Hepatocyte (in vitro differentiated cells): ENCODE results near the gene TRMT2A. TPM values are rescaled to one million over a fixed set of nuclear protein-coding genes. Genes with fewer than 3 reads are reported as not detected.
A peak's percentile ranks its signal among the peaks of the same experiment; 100 is the strongest.

Experiments
- DNase-seq: peaks from one replicate; pipeline ENCODE4 v3.0.0-alpha.2; 2016; ENCODE audit warnings: low spot score
- H2AFZ ChIP-seq: fragments of 200-600 bp; sonication (generic); 2 replicates; pipeline ENCODE4 v1.6.0; 2016; ENCODE audit warnings: antibody characterized with exemption, mild to moderate bottlenecking
- H3K27ac ChIP-seq: fragments of 200-600 bp; sonication (generic); 2 replicates; pipeline ENCODE4 v1.5.1; 2016; ENCODE audit warnings: mild to moderate bottlenecking
- H3K27me3 ChIP-seq: fragments of 200-600 bp; sonication (generic); 2 replicates; pipeline ENCODE4 v1.6.1; 2016
- H3K36me3 ChIP-seq: fragments of 200-600 bp; sonication (generic); replicated peaks from 2 replicates; pipeline ENCODE4 v1.5.1; 2016; ENCODE audit warnings: low read depth; ENCODE audit not compliant: insufficient read depth
- H3K4me1 ChIP-seq: fragments of 200-600 bp; sonication (generic); 2 replicates; pipeline ENCODE4 v1.5.1; 2016; ENCODE audit warnings: mild to moderate bottlenecking, moderate library complexity; ENCODE audit not compliant: insufficient read depth
- H3K4me2 ChIP-seq: fragments of 200-600 bp; sonication (generic); 2 replicates; pipeline ENCODE4 v1.6.0; 2016
- H3K4me3 ChIP-seq: fragments of 200-600 bp; sonication (generic); 2 replicates; pipeline ENCODE4 v1.5.1; 2016; ENCODE audit warnings: mild to moderate bottlenecking
- H3K79me2 ChIP-seq: fragments of 200-600 bp; sonication (generic); 2 replicates; pipeline ENCODE4 v1.6.0; 2017; ENCODE audit warnings: mild to moderate bottlenecking
- H3K9me2 ChIP-seq: fragments of 200-600 bp; sonication (generic); replicated peaks from 2 replicates; pipeline ENCODE4 v1.6.0; 2017; ENCODE audit warnings: mild to moderate bottlenecking; ENCODE audit not compliant: insufficient read depth
- H3K9me3 ChIP-seq: fragments of 200-600 bp; sonication (generic); 2 replicates; pipeline ENCODE4 v1.5.1; 2016; ENCODE audit warnings: low read depth, mild to moderate bottlenecking
- H4K20me1 ChIP-seq: fragments of 200-600 bp; sonication (generic); 2 replicates; pipeline ENCODE4 v1.6.0; 2016; ENCODE audit warnings: mild to moderate bottlenecking; ENCODE audit not compliant: insufficient read depth, poor library complexity, severe bottlenecking
- EZH2 ChIP-seq: fragments of 200-600 bp; sonication (generic); IDR thresholded peaks from 2 replicates; pipeline ENCODE4 v1.6.1; 2016; ENCODE audit warnings: antibody characterized with exemption, mild to moderate bottlenecking, borderline replicate concordance
- EZH2phosphoT487 ChIP-seq: fragments of 200-600 bp; sonication (generic); IDR thresholded peaks from one replicate; pipeline ENCODE4 v1.6.1; 2018; ENCODE audit warnings: antibody characterized with exemption, mild to moderate bottlenecking, low read depth, moderate library complexity; ENCODE audit not compliant: unreplicated experiment, severe bottlenecking
- WGBS: methylation state at CpG from one replicate; pipeline ENCODE4 v1.1.6; 2016; ENCODE audit warnings: low lambda C conversion rate; ENCODE audit errors: missing lambda C conversion rate; 5-methylcytosine and 5-hydroxymethylcytosine counted together
- polyA plus RNA-seq: library from polyadenylated mRNA; unstranded; fragments of >200 nt; fragmentation: Nextera tagmentation; extraction: Ambion mirVana; gene quantifications from 2 replicates; pipeline ENCODE4 v1.2.1, GENCODE V29; 2016
- total RNA-seq: library from RNA; depleted of rRNA; stranded (reverse); fragments of >200 nt; gene quantifications from 2 replicates; pipeline ENCODE4 v1.2.3, GENCODE V29; 2014
- TF ChIP-seq, protein P1 (sequence below): fragments of 200-600 bp; sonication (generic); IDR thresholded peaks from 2 replicates; pipeline ENCODE4 v1.5.1; 2016; ENCODE audit warnings: antibody characterized with exemption, mild to moderate bottlenecking; ENCODE audit not compliant: poor library complexity

Gene TRMT2A
- total and polyA plus RNA-seq, 2 experiments from 2014 or later = 34.4 to 65.1 TPM

GRCh38 chr22:20083157-20083890 is 33.7 kb downstream of the TRMT2A start:
- peaks cover 51% of the 10 kb centered on the region for H4K20me1 ChIP-seq
- 91% methylated on average over 10 of the region's 10 CpGs for WGBS

DNA sequence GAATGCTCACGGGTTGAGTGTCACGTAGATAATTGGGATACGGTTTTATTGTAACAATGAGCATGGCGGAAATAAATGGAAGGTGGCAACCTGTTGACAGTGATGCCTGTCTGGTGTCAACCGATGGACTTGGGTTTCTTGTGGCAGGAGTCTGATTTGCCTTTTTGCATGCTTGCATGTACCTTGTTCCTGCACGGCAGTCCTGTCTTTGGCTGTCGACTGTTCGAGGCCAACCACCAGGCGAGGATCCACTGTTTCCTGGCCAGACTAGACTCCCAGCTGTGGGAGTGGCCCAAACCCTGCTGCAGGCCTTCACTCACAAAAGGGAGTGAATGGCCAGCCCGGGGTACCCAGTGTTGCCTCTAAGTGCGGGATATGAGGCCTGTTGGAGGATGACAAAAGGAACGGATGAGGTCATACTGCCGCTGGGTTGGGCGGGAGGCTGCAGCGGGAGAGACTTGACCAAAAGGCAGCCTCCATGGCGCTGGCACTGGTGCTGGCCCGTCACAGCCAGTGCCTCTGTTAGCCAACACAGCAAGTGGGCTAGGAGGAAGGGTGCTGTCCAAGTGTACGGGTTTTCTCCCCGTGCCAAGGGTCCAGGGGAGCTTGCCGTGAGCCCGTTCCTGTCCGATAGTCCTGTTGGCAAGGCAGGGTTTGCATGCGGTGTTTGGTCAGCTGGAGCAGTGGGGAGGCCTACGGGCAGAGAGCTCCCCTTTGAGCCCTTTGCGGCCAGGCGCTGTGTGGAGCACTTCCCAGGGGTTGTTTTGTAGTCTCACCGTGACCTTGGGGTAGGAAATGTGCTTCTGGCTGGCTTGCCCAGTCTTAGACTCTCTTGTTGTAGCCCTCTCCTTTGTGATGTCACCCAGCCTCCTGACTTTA is 36.0 kb downstream of the TRMT2A start:
- Histone ChIP-seq H2AFZ (peak overlapping the region; percentile 91), H4K20me1 (peaks cover 46% of the 10 kb centered on the region), H3K4me3 (peak overlapping the region; percentile 98)

More at GRCh38 chr22:20083157-20083890, 33.7 kb downstream of the TRMT2A start:
- Histone ChIP-seq H3K36me3 (no peaks in the 10 kb centered on the region), H3K4me1 (peaks cover 25% of the 10 kb centered on the region), H3K9me2 (no peaks in the 10 kb centered on the region), H2AFZ (no peak overlapping the region), H3K9me3 (no peaks in the 10 kb centered on the region), H3K27ac (no peak overlapping the region), H3K4me3 (no peak overlapping the region), H3K27me3 (no peaks in the 10 kb centered on the region), H3K79me2 (peaks cover 76% of the 10 kb centered on the region), H3K4me2 (peak overlapping the region; percentile 33)
- TF ChIP-seq EZH2 = no peak
- TF ChIP-seq, protein P1, sequence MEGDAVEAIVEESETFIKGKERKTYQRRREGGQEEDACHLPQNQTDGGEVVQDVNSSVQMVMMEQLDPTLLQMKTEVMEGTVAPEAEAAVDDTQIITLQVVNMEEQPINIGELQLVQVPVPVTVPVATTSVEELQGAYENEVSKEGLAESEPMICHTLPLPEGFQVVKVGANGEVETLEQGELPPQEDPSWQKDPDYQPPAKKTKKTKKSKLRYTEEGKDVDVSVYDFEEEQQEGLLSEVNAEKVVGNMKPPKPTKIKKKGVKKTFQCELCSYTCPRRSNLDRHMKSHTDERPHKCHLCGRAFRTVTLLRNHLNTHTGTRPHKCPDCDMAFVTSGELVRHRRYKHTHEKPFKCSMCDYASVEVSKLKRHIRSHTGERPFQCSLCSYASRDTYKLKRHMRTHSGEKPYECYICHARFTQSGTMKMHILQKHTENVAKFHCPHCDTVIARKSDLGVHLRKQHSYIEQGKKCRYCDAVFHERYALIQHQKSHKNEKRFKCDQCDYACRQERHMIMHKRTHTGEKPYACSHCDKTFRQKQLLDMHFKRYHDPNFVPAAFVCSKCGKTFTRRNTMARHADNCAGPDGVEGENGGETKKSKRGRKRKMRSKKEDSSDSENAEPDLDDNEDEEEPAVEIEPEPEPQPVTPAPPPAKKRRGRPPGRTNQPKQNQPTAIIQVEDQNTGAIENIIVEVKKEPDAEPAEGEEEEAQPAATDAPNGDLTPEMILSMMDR = no peak
- TF ChIP-seq EZH2phosphoT487 = no peak
- DNase-seq = no peak

GRCh38 chr22:20080445-20080775 is 36.6 kb downstream of the TRMT2A start:
- Histone ChIP-seq H3K27ac (peak overlapping the region; percentile 98), H3K4me1 (peaks cover 25% of the 10 kb centered on the region), H3K4me2 (peak overlapping the region; percentile 86), H3K4me3 (peak overlapping the region; percentile 98), H2AFZ (peak overlapping the region; percentile 91), H3K36me3 (no peaks in the 10 kb centered on the region), H3K27me3 (no peaks in the 10 kb centered on the region), H3K9me3 (no peaks in the 10 kb centered on the region), H3K9me2 (no peaks in the 10 kb centered on the region), H4K20me1 (peaks cover 41% of the 10 kb centered on the region), H3K79me2 (peaks cover 50% of the 10 kb centered on the region)
- WGBS = 2% methylated on average over 18 of the region's 34 CpGs
- TF ChIP-seq, protein P1 = no peak
- TF ChIP-seq EZH2 (no peak), EZH2phosphoT487 (no peak)
- peak; percentile 86 for DNase-seq

More for the DNA sequence above, 36.0 kb downstream of the TRMT2A start:
- peak; percentile 60 for DNase-seq
- peaks cover 25% of the 10 kb centered on the region for H3K4me1 ChIP-seq
- H3K27me3 ChIP-seq = no peaks in the 10 kb centered on the region
- H3K27ac ChIP-seq = peak overlapping the region; percentile 98
- H3K79me2 ChIP-seq = peaks cover 56% of the 10 kb centered on the region
- WGBS = 18% methylated on average over 27 of the region's 27 CpGs
- H3K4me2 ChIP-seq = peak overlapping the region; percentile 86
- TF ChIP-seq, protein P1 = no peak
- no peaks in the 10 kb centered on the region for H3K9me2 ChIP-seq
- no peaks in the 10 kb centered on the region for H3K36me3 ChIP-seq
- no peaks in the 10 kb centered on the region for H3K9me3 ChIP-seq
